Ascending aorta (tissue), 2 donors: ENCODE results near the gene CDK7. TPM values are rescaled to one million over a fixed set of nuclear protein-coding genes. Genes with fewer than 3 reads are reported as not detected.

ENCODE experiments used
- DNase-seq, 2 donors: peaks; one replicate each; pipeline ENCODE4 v3.0.0-alpha.2; 2019; ENCODE audit warnings: low spot score in 2 of 2
- H3K27ac ChIP-seq, 2 donors: fragments of 200-600 bp; sonication (generic); one replicate each; pipeline ENCODE4 v1.5.1; 2016 to 2017; ENCODE audit warnings: mild to moderate bottlenecking in 1 of 2
- H3K27me3 ChIP-seq: fragments of 200-600 bp; sonication (generic); one replicate; pipeline ENCODE4 v1.5.1; 2017
- H3K36me3 ChIP-seq, 2 donors: fragments of 200-600 bp; sonication (generic); one replicate each; pipeline ENCODE4 v1.5.1; 2016
- H3K4me1 ChIP-seq, 2 donors: fragments of 200-600 bp; sonication (generic); one replicate each; pipeline ENCODE4 v1.5.1; 2016 to 2017; ENCODE audit warnings: mild to moderate bottlenecking in 1 of 2
- H3K4me3 ChIP-seq, 2 donors: fragments of 200-600 bp; sonication (generic); one replicate each; pipeline ENCODE4 v1.5.1; 2016 to 2017; ENCODE audit warnings: mild to moderate bottlenecking in 1 of 2
- H3K9me3 ChIP-seq, 2 donors: fragments of 200-600 bp; sonication (generic); one replicate each; pipeline ENCODE4 v1.5.1; 2016
- CTCF ChIP-seq, 3 experiments: fragments of 200-600 bp in 2 of 3; fragments of 450-650 bp in 1 of 3; sonication (generic) in 2 of 3; IDR thresholded peaks; one replicate each; pipeline ENCODE4 v1.5.1; 2016 to 2019; ENCODE audit warnings: antibody characterized with exemption in 3 of 3, mild to moderate bottlenecking in 1 of 3, moderate library complexity in 1 of 3
- intact Hi-C: fragments of 100-400 bp; cut with DNase I; formaldehyde crosslinking; loops from one replicate; pipeline ENCODE4 v1.15.1; 2023
- total RNA-seq: library from RNA; depleted of rRNA; stranded (reverse); fragments of >200 nt; gene quantifications from one replicate; pipeline ENCODE4 v1.1.0, GENCODE V29; 2016

CDK7 gene
- total RNA-seq, 1 donor from 2014 or later, result 94.3 TPM

- no peaks in the 10 kb centered on the region for H3K9me3 ChIP-seq
- peaks cover 37 to 52% of the 10 kb centered on the region in 2 donors for H3K36me3 ChIP-seq
- no peaks in the 10 kb centered on the region for H3K4me1 ChIP-seq
- no peak for DNase-seq
- no peaks in the 10 kb centered on the region for H3K27me3 ChIP-seq
- no peak overlapping the region for H3K4me3 ChIP-seq
- H3K27ac ChIP-seq, result no peak overlapping the region
- no peak for TF ChIP-seq CTCF (IDR thresholded peaks at IDR 0.05)
- intact Hi-C loops, result loop anchor here (10.0 kb wide), 2 partner anchors 56 to 64 kb away; partner anchors contain the start of gene CCDC125
These were observed 36.2 kb downstream of the CDK7 start for GRCh38 chr5:69270840-69271239.

- DNase-seq, result no peak
- no peaks in the 10 kb centered on the region for H3K27me3 ChIP-seq
- no peaks in the 10 kb centered on the region for H3K9me3 ChIP-seq
- H3K27ac ChIP-seq, result no peak overlapping the region
- H3K4me1 ChIP-seq, result no peaks in the 10 kb centered on the region
- intact Hi-C loops, result loop anchor here (10.0 kb wide), 2 partner anchors 57 to 63 kb away; partner anchors contain the start of gene CCDC125
- H3K4me3 ChIP-seq, result no peak overlapping the region
- peaks cover 34 to 54% of the 10 kb centered on the region in 2 donors for H3K36me3 ChIP-seq
- TF ChIP-seq CTCF (IDR thresholded peaks at IDR 0.05), result no peak
These were observed 36.7 kb downstream of the CDK7 start for GRCh38 chr5:69271376-69271775.

GRCh38 chr5:69275563-69275962 is 40.9 kb downstream of the CDK7 start:
- intact Hi-C loops, result loop anchor here (10.0 kb wide), 2 partner anchors 59 to 61 kb away; partner anchors contain the start of gene CCDC125
- H3K4me1 ChIP-seq, result no peaks in the 10 kb centered on the region
- no peak overlapping the region for H3K4me3 ChIP-seq
- peaks cover 34 to 49% of the 10 kb centered on the region in 2 donors for H3K36me3 ChIP-seq
- DNase-seq, result no peak
- no peak overlapping the region for H3K27ac ChIP-seq
- H3K27me3 ChIP-seq, result no peaks in the 10 kb centered on the region
- TF ChIP-seq CTCF (IDR thresholded peaks at IDR 0.05), result no peak
- H3K9me3 ChIP-seq, result no peaks in the 10 kb centered on the region

- Histone ChIP-seq H3K36me3 (peaks cover 41 to 50% of the 10 kb centered on the region in 2 donors), H3K27ac (no peak overlapping the region), H3K4me1 (no peaks in the 10 kb centered on the region), H3K27me3 (no peaks in the 10 kb centered on the region), H3K4me3 (no peak overlapping the region), H3K9me3 (no peaks in the 10 kb centered on the region)
- intact Hi-C loops, result loop anchor here (10.0 kb wide), 2 partner anchors 58 to 62 kb away; partner anchors contain the start of gene CCDC125
- DNase-seq, result no peak
- TF ChIP-seq CTCF (IDR thresholded peaks at IDR 0.05), result no peak
These were observed 41.9 kb downstream of the CDK7 start for GRCh38 chr5:69276422-69277174.

- no peaks in the 10 kb centered on the region for H3K9me3 ChIP-seq
- no peak for DNase-seq
- H3K4me3 ChIP-seq, result no peak overlapping the region
- no peak for TF ChIP-seq CTCF (IDR thresholded peaks at IDR 0.05)
- no peak overlapping the region for H3K27ac ChIP-seq
- H3K36me3 ChIP-seq, result peaks cover 36 to 58% of the 10 kb centered on the region in 2 donors
- no peaks in the 10 kb centered on the region for H3K4me1 ChIP-seq
- no peaks in the 10 kb centered on the region for H3K27me3 ChIP-seq
- intact Hi-C loops, result loop anchor here (10.0 kb wide), 2 partner anchors 55 to 65 kb away; partner anchors contain the start of gene CCDC125
These were observed 44.8 kb downstream of the CDK7 start for GRCh38 chr5:69279517-69279916.
